ENCODE measurements around the gene INPP4B. TPM values are rescaled to one million over a fixed set of nuclear protein-coding genes. Genes with fewer than 3 reads are reported as not detected.

The INPP4B gene
- total and polyA plus RNA-seq, 2 of the 4 experiments (the other 2 are of a cell fraction): 1.8 to 14.0 TPM

DNA sequence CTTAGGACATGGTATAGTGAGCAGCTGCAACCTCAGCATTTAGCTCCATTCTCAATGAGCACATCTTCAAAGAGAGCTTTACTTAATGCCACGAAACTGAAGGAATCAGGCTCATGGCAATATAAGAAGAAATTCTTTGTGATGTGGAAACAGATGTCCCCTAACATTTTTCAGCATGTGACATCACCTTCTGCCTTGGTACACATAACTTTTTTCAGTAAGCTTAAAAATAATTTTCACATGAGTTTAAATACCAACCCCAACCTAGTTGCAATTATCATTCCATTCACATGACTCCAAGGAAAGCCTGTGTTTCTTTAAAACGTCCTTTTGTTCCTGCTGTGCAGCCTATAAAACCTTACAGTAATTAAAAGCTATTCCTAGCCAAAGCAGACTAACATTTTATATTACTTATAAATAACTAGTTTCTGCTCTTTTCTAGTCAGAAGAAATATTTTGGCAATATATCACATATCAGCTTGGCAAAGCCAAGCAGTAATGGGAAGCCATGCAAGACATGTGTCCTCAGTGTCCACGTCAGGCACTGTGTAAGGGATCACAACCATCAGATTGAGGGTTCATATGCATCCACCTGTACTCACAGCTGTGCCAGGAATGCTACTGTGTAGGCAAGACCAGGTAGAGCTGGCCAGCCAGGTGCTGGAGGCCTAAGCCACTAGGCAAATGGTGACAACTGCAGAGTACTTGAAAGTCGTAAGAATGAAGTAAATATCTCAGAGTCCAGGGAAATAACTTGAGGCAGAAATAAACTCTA is 466.6 kb downstream of the INPP4B start (continued):
- TF ChIP-seq POLR2A (IDR thresholded peaks at IDR 0.05; ENCODE audit: low read depth, low read length) (no peak), MAZ (IDR thresholded peaks at IDR 0.05; ENCODE audit: borderline replicate concordance, low read depth, low read length) (no peak)

DNA sequence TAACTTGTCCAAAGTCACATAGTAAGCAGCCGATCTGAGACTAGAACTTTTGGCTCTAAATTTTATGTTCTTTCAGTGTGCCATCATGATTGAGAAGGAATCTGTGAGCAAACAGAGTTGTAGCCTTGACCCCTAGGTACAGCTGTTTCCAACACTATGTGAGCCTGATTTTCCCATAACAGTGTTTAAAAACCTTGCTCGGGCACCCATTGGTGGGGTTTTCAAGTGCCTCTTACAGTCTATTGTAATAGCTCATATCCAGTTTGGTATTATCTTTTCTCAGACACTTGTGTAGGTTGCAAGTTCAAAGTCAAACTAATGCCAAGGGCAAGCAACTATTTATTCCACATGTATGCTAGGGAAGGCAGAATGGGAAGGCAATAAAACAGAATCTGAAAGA is 467.9 kb downstream of the INPP4B start:
- Histone ChIP-seq H3K14ac (replicated peaks; ENCODE audit: low read depth, low read length) (peak overlapping the region; percentile 61), H3K9me3 (ENCODE audit: control insufficient read depth, insufficient read depth, low read length) (no peaks in the 10 kb centered on the region), H3K56ac (ENCODE audit: extremely low read depth, insufficient read depth, low read length) (peak overlapping the region; percentile 24; the same call in 1 of the 2 replicates), H2BK20ac (ENCODE audit: low read depth, low read length) (peak overlapping the region; percentile 64), H4K8ac (ENCODE audit: low read depth in 2 of 2, low read length in 2 of 2) (peak overlapping the region; percentile 73 to 86; a peak in 3 of 4 replicates), H3K4me3 (ENCODE audit: insufficient read depth, low read depth, low read length) (no peak overlapping the region), H2BK120ac (ENCODE audit: low read depth, low read length) (peak overlapping the region; percentile 80), H3K36me3 (ENCODE audit: control insufficient read depth, insufficient read depth, low read length) (no peaks in the 10 kb centered on the region), H4K20me1 (ENCODE audit: insufficient read depth, low read length) (no peaks in the 10 kb centered on the region), H2AK5ac (ENCODE audit: low read depth, low read length) (0 out of 2 replicates have a peak overlapping the region, but pooled peaks have one; percentile 43), H4K5ac (ENCODE audit: low read depth, low read length) (peak overlapping the region; percentile 10), H4K91ac (ENCODE audit: insufficient read depth, low read depth, low read length) (peak overlapping the region; percentile 78), H3K27ac (ENCODE audit: insufficient read depth, low read length) (no peak overlapping the region), H2BK15ac (ENCODE audit: low read depth, low read length) (peak overlapping the region; percentile 62; the same call in 2 of the 3 replicates), H3K4ac (ENCODE audit: low read depth, low read length) (peak overlapping the region; percentile 21), H3K79me1 (ENCODE audit: low read depth in 1 of 2, low read length in 2 of 2) (peaks cover 0 to 8% of the 10 kb centered on the region in 2 experiments; a peak in 2 of 4 replicates), H2BK5ac (ENCODE audit: low read depth, low read length, poor library complexity, severe bottlenecking) (peak overlapping the region; percentile 87), H3K4me2 (ENCODE audit: low read depth, low read length) (no peak overlapping the region), H3K27me3 (ENCODE audit: control insufficient read depth, insufficient read depth, low read length) (no peaks in the 10 kb centered on the region), H3K9me1 (ENCODE audit: insufficient read depth, low read length) (peaks cover 5% of the 10 kb centered on the region), H3K23ac (ENCODE audit: low read depth, low read length) (peak overlapping the region; percentile 6), H2AK9ac (replicated peaks; ENCODE audit: low read depth, low read length, poor library complexity) (no peak overlapping the region), H3K9ac (ENCODE audit: low read depth, low read length) (no peak overlapping the region), H2AFZ (replicated peaks; ENCODE audit: low read length, poor library complexity) (no peak overlapping the region), H3K4me1 (ENCODE audit: control insufficient read depth, insufficient read depth, low read length) (peaks cover 9% of the 10 kb centered on the region), H3K18ac (ENCODE audit: low read depth, low read length) (peak overlapping the region; percentile 71; the same call in 1 of the 2 replicates)
- POLR2A ChIA-PET (ENCODE audit: unreplicated experiment): no interaction called here
- dilution Hi-C loops (cut with HindIII; ENCODE audit: low sequenced_read_pairs, unreplicated experiment): no loop called here
- in situ Hi-C loops (cut with MboI; ENCODE audit: low sequenced_read_pairs): no loop called here
- BruUV-seq (replicated peaks): no TSS peak
- no CpG with 5 or more reads among the region's 2 CpGs for WGBS, 2 experiments (ENCODE audit: extremely low coverage in 2 of 2, insufficient read length in 1 of 2)
- CTCF ChIA-PET: interaction anchor here (0.7 kb wide), 1 partner anchor 25 kb away, joined by 3 read pairs; no protein-coding TSS in a partner anchor
- no peak for DNase-seq
- ATAC-seq (ENCODE audit: low read depth): no peak
- intact Hi-C loops (cut with micrococcal nuclease): loop anchor here (2.0 kb wide), 1 partner anchor 27 kb away; no protein-coding TSS in a partner anchor
- TF ChIP-seq MXI1 (IDR thresholded peaks at IDR 0.05; ENCODE audit: borderline replicate concordance, low read depth, low read length): no peak
- no peak for TF ChIP-seq CEBPB (IDR thresholded peaks at IDR 0.05; ENCODE audit: low read depth, low read length)
- no peak for TF ChIP-seq NFE2L2 (IDR thresholded peaks at IDR 0.05; ENCODE audit: low read depth, low read length)
- TF ChIP-seq RAD21 (IDR thresholded peaks at IDR 0.05; ENCODE audit: low read length): no peak
- no peak for TF ChIP-seq CHD1 (IDR thresholded peaks at IDR 0.05; ENCODE audit: low read depth, low read length)
- TF ChIP-seq, protein P1, sequence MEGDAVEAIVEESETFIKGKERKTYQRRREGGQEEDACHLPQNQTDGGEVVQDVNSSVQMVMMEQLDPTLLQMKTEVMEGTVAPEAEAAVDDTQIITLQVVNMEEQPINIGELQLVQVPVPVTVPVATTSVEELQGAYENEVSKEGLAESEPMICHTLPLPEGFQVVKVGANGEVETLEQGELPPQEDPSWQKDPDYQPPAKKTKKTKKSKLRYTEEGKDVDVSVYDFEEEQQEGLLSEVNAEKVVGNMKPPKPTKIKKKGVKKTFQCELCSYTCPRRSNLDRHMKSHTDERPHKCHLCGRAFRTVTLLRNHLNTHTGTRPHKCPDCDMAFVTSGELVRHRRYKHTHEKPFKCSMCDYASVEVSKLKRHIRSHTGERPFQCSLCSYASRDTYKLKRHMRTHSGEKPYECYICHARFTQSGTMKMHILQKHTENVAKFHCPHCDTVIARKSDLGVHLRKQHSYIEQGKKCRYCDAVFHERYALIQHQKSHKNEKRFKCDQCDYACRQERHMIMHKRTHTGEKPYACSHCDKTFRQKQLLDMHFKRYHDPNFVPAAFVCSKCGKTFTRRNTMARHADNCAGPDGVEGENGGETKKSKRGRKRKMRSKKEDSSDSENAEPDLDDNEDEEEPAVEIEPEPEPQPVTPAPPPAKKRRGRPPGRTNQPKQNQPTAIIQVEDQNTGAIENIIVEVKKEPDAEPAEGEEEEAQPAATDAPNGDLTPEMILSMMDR (conservative IDR thresholded peaks at IDR 0.05; ENCODE audit: low read depth, low read length): no peak
- TF ChIP-seq MAFK (IDR thresholded peaks at IDR 0.05; ENCODE audit: low read depth, low read length): no peak
- TF ChIP-seq SMC3 (IDR thresholded peaks at IDR 0.05; ENCODE audit: low read depth, low read length): no peak
- no peak for TF ChIP-seq RCOR1 (IDR thresholded peaks at IDR 0.05; ENCODE audit: insufficient replicate concordance, low read length)
- TF ChIP-seq, protein P2, sequence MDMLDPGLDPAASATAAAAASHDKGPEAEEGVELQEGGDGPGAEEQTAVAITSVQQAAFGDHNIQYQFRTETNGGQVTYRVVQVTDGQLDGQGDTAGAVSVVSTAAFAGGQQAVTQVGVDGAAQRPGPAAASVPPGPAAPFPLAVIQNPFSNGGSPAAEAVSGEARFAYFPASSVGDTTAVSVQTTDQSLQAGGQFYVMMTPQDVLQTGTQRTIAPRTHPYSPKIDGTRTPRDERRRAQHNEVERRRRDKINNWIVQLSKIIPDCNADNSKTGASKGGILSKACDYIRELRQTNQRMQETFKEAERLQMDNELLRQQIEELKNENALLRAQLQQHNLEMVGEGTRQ (IDR thresholded peaks at IDR 0.05; ENCODE audit: low read depth, low read length): no peak
- no peak for TF ChIP-seq FOS (IDR thresholded peaks at IDR 0.05; ENCODE audit: low read depth, low read length)
- TF ChIP-seq POLR2A (IDR thresholded peaks at IDR 0.05; ENCODE audit: low read depth, low read length): no peak
- TF ChIP-seq MAZ (IDR thresholded peaks at IDR 0.05; ENCODE audit: borderline replicate concordance, low read depth, low read length): no peak
- no peak for TF ChIP-seq RFX5 (IDR thresholded peaks at IDR 0.05; ENCODE audit: low read depth, low read length)
